Testis (tissue), 3 donors: Measurements from ENCODE around the gene LGALS7. TPM values are rescaled to one million over a fixed set of nuclear protein-coding genes. Genes with fewer than 3 reads are reported as not detected.

ENCODE experiments used
- DNase-seq: peaks from one replicate; pipeline ENCODE4 v3.0.0-alpha.2; 2019
- H3K27ac ChIP-seq, 2 donors: fragments of 200-600 bp; sonication (generic); one replicate each; pipeline ENCODE4 v1.5.1; 2019
- H3K27me3 ChIP-seq: fragments of 200-600 bp; sonication (generic); one replicate; pipeline ENCODE4 v1.5.1; 2019
- H3K36me3 ChIP-seq: fragments of 200-600 bp; sonication (generic); one replicate; pipeline ENCODE4 v1.5.1; 2017; ENCODE audit warnings: low read depth; ENCODE audit errors: missing control alignments
- H3K4me1 ChIP-seq: fragments of 200-600 bp; sonication (generic); one replicate; pipeline ENCODE4 v1.5.1; 2019
- H3K4me3 ChIP-seq, 2 donors: fragments of 200-600 bp; sonication (generic); one replicate each; pipeline ENCODE4 v1.5.1; 2017 to 2019
- H3K9me3 ChIP-seq: fragments of 200-600 bp; sonication (generic); one replicate; pipeline ENCODE4 v1.5.1; 2017
- CTCF ChIP-seq, 3 experiments: fragments of 450-650 bp in 2 of 3; fragments of 200-600 bp in 1 of 3; sonication (generic) in 1 of 3; IDR thresholded peaks; one replicate each; pipeline ENCODE4 v1.5.1; 2016 to 2019; ENCODE audit warnings: antibody characterized with exemption in 3 of 3, mild to moderate bottlenecking in 2 of 3, moderate library complexity in 1 of 3
- POLR2A ChIP-seq: fragments of 450-650 bp; IDR thresholded peaks from one replicate; pipeline ENCODE4 v1.6.1; 2017; ENCODE audit warnings: antibody characterized with exemption, mild to moderate bottlenecking, moderate library complexity
- WGBS, 2 donors: methylation state at CpG; one replicate each; pipeline ENCODE4 v1.1.5; 2018; 5-methylcytosine and 5-hydroxymethylcytosine counted together
- intact Hi-C: fragments of 100-400 bp; cut with DNase I; formaldehyde crosslinking; loops from one replicate; pipeline ENCODE4 v1.15.1; 2023; ENCODE audit warnings: low total_unique reads
- polyA plus RNA-seq: library from polyadenylated mRNA; stranded (reverse); fragments of 350-450 nt; fragmentation: Illumina TruSeq; extraction: RNeasy Lipid Tissue Mini Kit (QIAGEN cat#74804); gene quantifications from one replicate; pipeline ENCODE4 v1.2.3, GENCODE V29; 2014; ENCODE audit warnings: low read depth, low replicate concordance; ENCODE audit not compliant: insufficient read depth
- total RNA-seq, 2 donors: library from RNA; depleted of rRNA; stranded (reverse); fragments of >200 nt; gene quantifications; one replicate each; pipeline ENCODE4 v1.2.3, GENCODE V29; 2016

Gene LGALS7
- total and polyA plus RNA-seq, 3 donors from 2014 or later, result 4.4 TPM; not detected in 2

- H3K36me3 ChIP-seq, result no peaks in the 10 kb centered on the region
- H3K4me3 ChIP-seq, result peak overlapping the region in 1 of 2 donors; percentile 58
- no peak for TF ChIP-seq CTCF (IDR thresholded peaks at IDR 0.05)
- TF ChIP-seq POLR2A, result no peak
- no peaks in the 10 kb centered on the region for H3K27me3 ChIP-seq
- peaks cover 37% of the 10 kb centered on the region for H3K4me1 ChIP-seq
- H3K9me3 ChIP-seq, result no peaks in the 10 kb centered on the region
- peak overlapping the region; percentile 44 to 76 for H3K27ac ChIP-seq
- DNase-seq, result no peak
- WGBS, 2 donors, result 58 to 67% methylated on average over 21 to 30 of the region's 30 CpGs
- intact Hi-C loops, result loop anchor here (10.0 kb wide), 1 partner anchor 72 kb away; no protein-coding TSS in a partner anchor
Measured at GRCh38 chr19:38726761-38727301, 46.5 kb downstream of the LGALS7 start.

- H3K4me3 ChIP-seq, result peak overlapping the region in 1 of 2 donors; percentile 58
- intact Hi-C loops, result loop anchor here (10.0 kb wide), 1 partner anchor 71 kb away; no protein-coding TSS in a partner anchor
- H3K27ac ChIP-seq, result peak overlapping the region in 1 of 2 donors; percentile 44
- TF ChIP-seq CTCF (IDR thresholded peaks at IDR 0.05), result no peak
- TF ChIP-seq POLR2A, result no peak
- no peaks in the 10 kb centered on the region for H3K36me3 ChIP-seq
- peaks cover 37% of the 10 kb centered on the region for H3K4me1 ChIP-seq
- WGBS, 2 donors, result 71 to 90% methylated on average over 5 to 6 of the region's 6 CpGs
- H3K27me3 ChIP-seq, result no peaks in the 10 kb centered on the region
- no peaks in the 10 kb centered on the region for H3K9me3 ChIP-seq
- no peak for DNase-seq
Measured at GRCh38 chr19:38726284-38726673, 47.0 kb downstream of the LGALS7 start.

GRCh38 chr19:38725469-38726283 lies 47.6 kb downstream of the LGALS7 start:
- Histone ChIP-seq H3K36me3 (no peaks in the 10 kb centered on the region), H3K27ac (peak overlapping the region; percentile 1 to 44)
- DNase-seq, result no peak

GRCh38 chr19:38723990-38724854 lies 49.1 kb downstream of the LGALS7 start:
- 84 to 90% methylated on average over 25 to 42 of the region's 42 CpGs for WGBS, 2 donors
- H3K27me3 ChIP-seq, result no peaks in the 10 kb centered on the region
- H3K4me1 ChIP-seq, result peaks cover 44% of the 10 kb centered on the region
- no peak for DNase-seq
- peak overlapping the region in 1 of 2 donors; percentile 16 for H3K27ac ChIP-seq
- no peaks in the 10 kb centered on the region for H3K9me3 ChIP-seq
- no peaks in the 10 kb centered on the region for H3K36me3 ChIP-seq
- TF ChIP-seq POLR2A, result no peak
- no peak for TF ChIP-seq CTCF (IDR thresholded peaks at IDR 0.05)
- H3K4me3 ChIP-seq, result no peak overlapping the region
- intact Hi-C loops, result loop anchor here (10.0 kb wide), 1 partner anchor 69 kb away; no protein-coding TSS in a partner anchor

More at GRCh38 chr19:38725469-38726283, 47.6 kb downstream of the LGALS7 start:
- 76 to 90% methylated on average over 13 to 21 of the region's 21 CpGs for WGBS, 2 donors
- Histone ChIP-seq H3K4me3 (no peak overlapping the region), H3K27me3 (no peaks in the 10 kb centered on the region), H3K9me3 (no peaks in the 10 kb centered on the region), H3K4me1 (peaks cover 37% of the 10 kb centered on the region)
- intact Hi-C loops, result loop anchor here (10.0 kb wide), 1 partner anchor 71 kb away; no protein-coding TSS in a partner anchor
- TF ChIP-seq CTCF (IDR thresholded peaks at IDR 0.05) (no peak), POLR2A (no peak)
